ENCODE measurements around the gene TMEM86B. TPM values are rescaled to one million over a fixed set of nuclear protein-coding genes. Genes with fewer than 3 reads are reported as not detected.
"Not testable (repeated sequence)": the region's sequence is repeated elsewhere in the genome, so short reads cannot be mapped to it uniquely, and the experiment has no call there.

Gene TMEM86B
- total RNA-seq, 4 donors from 2014 or later: 1.7 to 3.8 (median 1.8) TPM; not detected in 1

DNA sequence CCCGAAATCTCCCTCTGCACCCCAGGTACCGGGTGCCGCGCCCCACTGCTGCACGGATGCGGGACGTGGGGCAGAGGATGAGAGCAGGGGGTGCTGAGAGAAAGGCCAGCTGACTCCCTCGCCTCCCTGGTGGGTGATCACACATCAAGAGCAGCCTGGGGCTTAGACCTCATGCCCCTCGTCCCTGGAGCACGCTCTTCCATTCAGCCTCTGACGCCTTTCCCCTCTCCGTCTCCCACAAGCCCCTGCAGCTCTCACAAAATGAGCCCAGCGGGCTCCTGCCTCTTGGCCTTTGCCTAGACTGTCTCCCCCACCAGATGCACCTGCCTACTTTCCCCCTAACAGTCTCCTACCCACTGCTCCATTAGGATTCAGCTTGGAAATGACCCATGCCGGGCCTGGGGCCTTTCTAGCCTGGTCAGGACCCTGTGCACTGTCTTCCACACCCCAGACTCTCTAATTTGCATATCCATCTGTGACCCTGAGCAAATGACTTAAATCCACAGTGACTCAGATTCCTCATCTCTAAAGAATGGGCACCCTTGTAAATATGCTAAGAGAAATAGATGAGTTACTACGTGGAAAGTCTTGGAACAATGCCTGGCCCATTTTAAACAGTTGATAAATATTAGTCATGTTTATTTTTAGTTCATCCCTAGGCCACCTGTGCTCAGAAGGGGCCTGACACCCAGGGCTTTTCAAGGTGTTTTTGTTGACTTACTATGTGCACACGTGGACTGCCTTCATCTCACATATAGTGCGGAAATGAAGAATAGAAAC, 18.7 kb downstream of the TMEM86B start:
- Histone ChIP-seq H3K4me1 (peaks cover 0 to 10% (median 6%) of the 10 kb centered on the region in 3 donors), H3K27ac (no peak overlapping the region), H3K9me3 (peaks cover 0 to 17% (median 0%) of the 10 kb centered on the region in 3 donors), H3K4me3 (no peak overlapping the region), H3K36me3 (no peaks in the 10 kb centered on the region), H3K27me3 (peaks cover 65% of the 10 kb centered on the region)
- no peak for ATAC-seq
- 40 to 45% methylated on average over 4 to 11 of the region's 17 CpGs for WGBS, 2 donors (ENCODE audit: low coverage in 1 of 2)
- TF ChIP-seq CTCF (IDR thresholded peaks at IDR 0.05) (no peak), POLR2AphosphoS5 (IDR thresholded peaks at IDR 0.05) (peak; percentile 39)

DNA sequence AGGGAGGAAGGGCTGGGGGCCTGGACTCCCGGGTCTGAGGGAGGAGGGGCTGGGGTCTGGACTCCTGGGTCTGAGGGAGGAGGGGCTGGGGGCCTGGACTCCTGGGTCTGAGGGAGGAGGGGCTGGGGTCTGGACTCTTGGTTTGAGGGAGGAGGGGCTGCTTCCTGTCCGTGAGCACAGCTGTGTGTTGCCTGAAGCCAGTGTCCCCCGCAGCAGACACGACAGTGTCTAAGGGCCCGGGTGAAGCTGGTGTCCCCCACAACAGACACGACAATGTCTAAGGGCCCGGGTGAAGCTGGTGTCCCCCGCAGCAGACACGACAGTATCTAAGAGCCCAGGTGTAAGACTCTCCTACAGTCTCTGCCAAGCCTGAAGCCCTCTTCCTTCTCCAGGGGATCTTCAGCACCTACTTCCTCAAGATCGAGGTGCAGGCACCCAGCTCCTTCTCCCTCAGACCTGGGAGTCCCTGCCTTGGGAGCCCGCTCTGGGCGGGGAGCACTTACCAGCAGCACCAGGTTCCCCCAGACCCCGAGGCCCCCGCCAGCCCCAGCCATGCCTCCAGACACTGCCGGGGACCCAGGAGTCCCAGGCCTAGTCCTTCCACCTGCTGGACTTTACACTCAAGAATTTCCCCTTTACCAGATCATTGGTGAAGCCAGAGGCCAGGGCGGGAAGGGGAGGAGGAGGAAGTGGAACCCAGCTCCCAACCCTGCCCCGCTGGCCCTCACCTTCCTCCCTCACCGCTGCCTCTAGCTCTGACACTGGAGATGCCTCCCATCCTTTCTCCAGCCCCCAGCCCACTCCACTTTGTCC, 19.5 kb downstream of the TMEM86B start, which contains the start of gene PTPRH:
PTPRH (minus strand) TSS at position 622 of the 813 bp plus-strand sequence; CDS start at position 554, 68 bp downstream.
- H3K4me3 ChIP-seq: no peak within 1 kb of the TSS
- TF ChIP-seq CTCF (IDR thresholded peaks at IDR 0.05) (no peak), EP300 (IDR thresholded peaks at IDR 0.05) (no peak), POLR2A (IDR thresholded peaks at IDR 0.05) (no peak), POLR2AphosphoS5 (IDR thresholded peaks at IDR 0.05) (no peak)
- ATAC-seq: no peak
- peaks cover 0 to 10% (median 6%) of the 10 kb centered on the region in 3 donors for H3K4me1 ChIP-seq
- peaks cover 65% of the 10 kb centered on the region for H3K27me3 ChIP-seq
- peaks cover 0 to 17% (median 0%) of the 10 kb centered on the region in 3 donors for H3K9me3 ChIP-seq
- 39 to 83% methylated on average over 1 to 3 of the region's 18 CpGs for WGBS, 2 donors (ENCODE audit: low coverage in 1 of 2)
- H3K36me3 ChIP-seq: no peaks in the 10 kb centered on the region
- H3K27ac ChIP-seq: no peak within 1 kb of the TSS

DNA sequence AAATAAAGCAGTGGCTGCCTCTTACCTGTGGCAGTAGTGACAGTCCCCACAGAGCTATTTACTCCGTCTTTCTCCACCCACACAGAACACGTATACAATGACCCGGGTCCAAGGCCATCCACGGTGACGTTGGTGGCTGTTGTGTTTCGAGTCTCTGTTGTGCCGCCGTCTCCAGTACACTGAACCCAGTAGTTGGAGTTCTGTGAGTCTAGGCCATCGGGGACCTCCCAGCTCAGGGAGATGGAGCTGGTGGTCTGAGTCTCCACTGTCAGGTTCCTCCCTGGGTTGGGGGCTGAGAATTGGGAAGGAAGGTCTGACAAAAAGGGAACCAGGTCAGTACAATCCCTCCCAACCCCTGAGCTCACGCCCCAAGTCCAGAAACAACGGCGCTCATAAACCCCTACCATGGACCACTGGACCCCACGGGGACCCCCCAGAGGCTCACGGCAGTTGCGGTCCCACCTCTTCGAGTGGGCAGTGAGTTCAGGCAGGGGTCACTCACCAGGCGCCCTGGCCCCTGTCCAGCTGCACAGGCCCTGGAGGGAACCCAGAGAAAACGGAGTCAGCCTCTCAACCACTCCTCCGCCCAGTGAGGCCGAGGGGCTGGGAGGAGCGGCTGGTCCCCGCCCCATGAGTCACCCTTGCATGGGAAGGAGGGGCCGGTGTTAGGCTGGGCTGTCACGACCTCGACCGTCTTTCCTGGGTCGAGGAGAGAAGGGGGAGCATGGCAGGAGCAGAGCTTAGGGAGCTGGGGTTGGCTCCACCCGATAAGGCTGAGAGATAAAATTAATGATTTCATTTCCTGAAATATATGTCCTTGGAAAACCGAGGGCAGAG, 21.7 kb downstream of the TMEM86B start:
- TF ChIP-seq CTCF (IDR thresholded peaks at IDR 0.05) (no peak), POLR2AphosphoS5 (IDR thresholded peaks at IDR 0.05) (peak; percentile 17)
- no peaks in the 10 kb centered on the region for H3K36me3 ChIP-seq
- peaks cover 0 to 10% (median 6%) of the 10 kb centered on the region in 3 donors for H3K4me1 ChIP-seq
- 37% methylated on average over 10 of the region's 29 CpGs; no CpG with 5 or more reads in 1 of the 2 donors for WGBS, 2 donors (ENCODE audit: low coverage in 1 of 2)
- peak overlapping the region in 1 of 2 donors; percentile 22 for H3K4me3 ChIP-seq
- peak; percentile 96 for ATAC-seq
- peaks cover 48% of the 10 kb centered on the region for H3K27me3 ChIP-seq
- no peak overlapping the region for H3K27ac ChIP-seq
- peaks cover 0 to under 1% (median 0%) of the 10 kb centered on the region in 3 donors for H3K9me3 ChIP-seq

DNA sequence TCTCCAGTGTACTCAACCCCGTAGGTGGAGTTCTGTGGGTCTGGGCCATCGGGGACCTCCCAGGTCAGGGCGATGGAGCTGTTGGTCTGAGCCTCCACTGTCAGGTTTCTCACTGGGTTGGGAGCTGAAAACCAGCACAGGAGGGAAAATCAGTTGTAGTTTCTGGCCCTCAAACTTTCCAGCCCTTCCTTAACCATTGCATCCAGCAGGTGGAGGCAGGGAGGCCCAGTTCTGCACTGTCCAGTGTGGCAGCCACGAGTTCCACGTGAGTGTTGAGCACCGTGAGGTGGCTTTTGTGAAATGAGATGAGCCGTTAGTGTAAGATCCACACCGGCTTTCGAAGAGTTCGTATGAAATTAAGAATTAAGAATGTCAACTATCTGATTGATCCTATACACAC, 26.4 kb downstream of the TMEM86B start:
- H3K9me3 ChIP-seq, H3K27ac ChIP-seq, H3K36me3 ChIP-seq, H3K4me3 ChIP-seq, H3K4me1 ChIP-seq, ATAC-seq: not testable (repeated sequence)
- peaks cover 73% of the 10 kb centered on the region for H3K27me3 ChIP-seq
- WGBS, 2 donors (ENCODE audit: low coverage in 1 of 2): 59% methylated on average over 5 of the region's 10 CpGs; no CpG with 5 or more reads in 1 of the 2 donors
